ENCODE data around the gene EIF4A3.

EIF4A3 gene

GRCh38 chr17:80108036-80108971 is 38.6 kb downstream of the EIF4A3 start:
- no peaks in the 10 kb centered on the region; the same call in 1 of the 2 replicates for H3K4me1 ChIP-seq (ENCODE audit: insufficient read depth, low read length)
- H3K36me3 ChIP-seq (ENCODE audit: insufficient read depth, low read length): no peaks in the 10 kb centered on the region; the same call in 1 of the 2 replicates
- no peak overlapping the region for H3K9ac ChIP-seq (ENCODE audit: low read depth, low read length)
- H3K9me3 ChIP-seq (ENCODE audit: control insufficient read depth, insufficient read depth, low read length): no peaks in the 10 kb centered on the region

DNA sequence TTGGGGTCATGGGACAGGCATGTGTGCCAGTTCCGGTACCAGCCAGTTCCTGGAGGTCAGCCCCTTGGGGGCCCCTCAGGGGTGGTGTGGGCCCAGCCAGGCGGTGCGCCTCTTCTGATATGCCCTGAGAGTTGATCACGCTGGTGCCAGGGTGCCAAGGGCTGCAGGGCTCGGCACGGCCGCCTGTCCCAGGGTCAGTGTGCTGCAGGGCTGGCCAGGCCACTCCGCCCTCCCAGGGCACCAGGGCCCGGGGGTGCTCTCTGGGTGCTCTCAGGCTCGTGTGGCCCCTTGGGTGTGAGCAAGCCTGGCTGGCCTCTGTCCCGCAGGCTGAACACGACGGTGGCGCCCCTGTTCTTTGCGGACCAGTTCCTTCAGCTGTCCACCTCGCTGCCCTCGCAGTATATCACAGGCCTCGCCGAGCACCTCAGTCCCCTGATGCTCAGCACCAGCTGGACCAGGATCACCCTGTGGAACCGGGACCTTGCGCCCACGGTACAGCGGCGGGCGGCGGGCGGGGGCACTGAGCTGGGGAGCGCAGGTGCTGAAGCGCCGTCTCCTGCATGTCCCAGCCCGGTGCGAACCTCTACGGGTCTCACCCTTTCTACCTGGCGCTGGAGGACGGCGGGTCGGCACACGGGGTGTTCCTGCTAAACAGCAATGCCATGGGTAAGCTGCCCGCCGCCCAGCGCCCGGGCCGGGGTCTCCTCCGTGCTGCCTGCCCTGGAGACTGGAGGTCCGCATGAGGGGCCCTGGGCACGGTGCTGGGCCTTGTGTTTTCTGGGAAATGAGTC is 39.5 kb downstream of the EIF4A3 start:
- Histone ChIP-seq H3K4me1 (ENCODE audit: insufficient read depth, low read length) (peaks cover 2% of the 10 kb centered on the region), H3K9ac (ENCODE audit: low read depth, low read length) (no peak overlapping the region), H3K9me3 (ENCODE audit: control insufficient read depth, insufficient read depth, low read length) (no peaks in the 10 kb centered on the region), H3K36me3 (ENCODE audit: insufficient read depth, low read length) (no peaks in the 10 kb centered on the region; the same call in 1 of the 2 replicates)

- H3K4me1 ChIP-seq (ENCODE audit: insufficient read depth, low read length): peaks cover 5% of the 10 kb centered on the region
These were observed 40.2 kb downstream of the EIF4A3 start for GRCh38 chr17:80106751-80107150.

GRCh38 chr17:80106176-80106575 is 40.8 kb downstream of the EIF4A3 start:
- H3K4me1 ChIP-seq (ENCODE audit: insufficient read depth, low read length): peaks cover 5% of the 10 kb centered on the region
- no peaks in the 10 kb centered on the region for H3K9me3 ChIP-seq (ENCODE audit: control insufficient read depth, insufficient read depth, low read length)
- H3K36me3 ChIP-seq (ENCODE audit: insufficient read depth, low read length): no peaks in the 10 kb centered on the region; the same call in 1 of the 2 replicates
- no peak overlapping the region for H3K9ac ChIP-seq (ENCODE audit: low read depth, low read length)

More at GRCh38 chr17:80106751-80107150, 40.2 kb downstream of the EIF4A3 start:
- Histone ChIP-seq H3K9me3 (ENCODE audit: control insufficient read depth, insufficient read depth, low read length) (no peaks in the 10 kb centered on the region), H3K9ac (ENCODE audit: low read depth, low read length) (no peak overlapping the region), H3K36me3 (ENCODE audit: insufficient read depth, low read length) (no peaks in the 10 kb centered on the region; the same call in 1 of the 2 replicates)

DNA sequence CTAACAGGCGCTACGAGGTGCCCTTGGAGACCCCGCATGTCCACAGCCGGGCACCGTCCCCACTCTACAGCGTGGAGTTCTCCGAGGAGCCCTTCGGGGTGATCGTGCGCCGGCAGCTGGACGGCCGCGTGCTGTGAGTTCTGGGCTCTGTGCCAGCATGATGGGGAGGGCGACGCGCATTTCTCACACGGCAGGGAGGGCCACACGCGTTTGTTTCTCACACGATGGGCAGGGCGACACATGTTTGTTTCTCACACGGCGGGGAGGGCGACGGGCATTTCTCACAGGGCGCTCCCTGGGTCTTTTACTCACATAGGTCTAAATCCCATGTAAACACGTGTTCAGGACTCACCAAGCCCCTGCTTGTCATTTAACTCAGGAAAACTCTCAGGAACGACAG is 41.2 kb downstream of the EIF4A3 start:
- no peaks in the 10 kb centered on the region for H3K9me3 ChIP-seq (ENCODE audit: control insufficient read depth, insufficient read depth, low read length)
- H3K9ac ChIP-seq (ENCODE audit: low read depth, low read length): no peak overlapping the region
- peaks cover 5% of the 10 kb centered on the region for H3K4me1 ChIP-seq (ENCODE audit: insufficient read depth, low read length)
- no peaks in the 10 kb centered on the region; the same call in 1 of the 2 replicates for H3K36me3 ChIP-seq (ENCODE audit: insufficient read depth, low read length)

- peaks cover 5% of the 10 kb centered on the region for H3K4me1 ChIP-seq (ENCODE audit: insufficient read depth, low read length)
- no peaks in the 10 kb centered on the region; the same call in 1 of the 2 replicates for H3K36me3 ChIP-seq (ENCODE audit: insufficient read depth, low read length)
- no peak overlapping the region for H3K9ac ChIP-seq (ENCODE audit: low read depth, low read length)
- H3K9me3 ChIP-seq (ENCODE audit: control insufficient read depth, insufficient read depth, low read length): no peaks in the 10 kb centered on the region
These were observed 42.0 kb downstream of the EIF4A3 start for GRCh38 chr17:80104956-80105375.

DNA sequence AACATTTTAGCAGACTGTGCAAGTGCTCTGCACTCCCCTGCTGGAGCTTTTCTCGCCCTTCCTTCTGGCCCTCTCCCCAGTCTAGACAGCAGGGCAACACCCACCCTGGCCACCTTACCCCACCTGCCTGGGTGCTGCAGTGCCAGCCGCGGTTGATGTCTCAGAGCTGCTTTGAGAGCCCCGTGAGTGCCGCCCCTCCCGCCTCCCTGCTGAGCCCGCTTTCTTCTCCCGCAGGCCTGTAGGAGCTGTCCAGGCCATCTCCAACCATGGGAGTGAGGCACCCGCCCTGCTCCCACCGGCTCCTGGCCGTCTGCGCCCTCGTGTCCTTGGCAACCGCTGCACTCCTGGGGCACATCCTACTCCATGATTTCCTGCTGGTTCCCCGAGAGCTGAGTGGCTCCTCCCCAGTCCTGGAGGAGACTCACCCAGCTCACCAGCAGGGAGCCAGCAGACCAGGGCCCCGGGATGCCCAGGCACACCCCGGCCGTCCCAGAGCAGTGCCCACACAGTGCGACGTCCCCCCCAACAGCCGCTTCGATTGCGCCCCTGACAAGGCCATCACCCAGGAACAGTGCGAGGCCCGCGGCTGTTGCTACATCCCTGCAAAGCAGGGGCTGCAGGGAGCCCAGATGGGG is 42.5 kb downstream of the EIF4A3 start:
- Histone ChIP-seq H3K4me1 (ENCODE audit: insufficient read depth, low read length) (peaks cover 5% of the 10 kb centered on the region), H3K36me3 (ENCODE audit: insufficient read depth, low read length) (no peaks in the 10 kb centered on the region; the same call in 1 of the 2 replicates), H3K9me3 (ENCODE audit: control insufficient read depth, insufficient read depth, low read length) (no peaks in the 10 kb centered on the region), H3K9ac (ENCODE audit: low read depth, low read length) (no peak overlapping the region)

- Histone ChIP-seq H3K9ac (ENCODE audit: low read depth, low read length) (no peak overlapping the region), H3K4me1 (ENCODE audit: insufficient read depth, low read length) (peaks cover 5% of the 10 kb centered on the region), H3K36me3 (ENCODE audit: insufficient read depth, low read length) (no peaks in the 10 kb centered on the region; the same call in 1 of the 2 replicates), H3K9me3 (ENCODE audit: control insufficient read depth, insufficient read depth, low read length) (no peaks in the 10 kb centered on the region)
These were observed 43.4 kb downstream of the EIF4A3 start for GRCh38 chr17:80103449-80104085.

DNA sequence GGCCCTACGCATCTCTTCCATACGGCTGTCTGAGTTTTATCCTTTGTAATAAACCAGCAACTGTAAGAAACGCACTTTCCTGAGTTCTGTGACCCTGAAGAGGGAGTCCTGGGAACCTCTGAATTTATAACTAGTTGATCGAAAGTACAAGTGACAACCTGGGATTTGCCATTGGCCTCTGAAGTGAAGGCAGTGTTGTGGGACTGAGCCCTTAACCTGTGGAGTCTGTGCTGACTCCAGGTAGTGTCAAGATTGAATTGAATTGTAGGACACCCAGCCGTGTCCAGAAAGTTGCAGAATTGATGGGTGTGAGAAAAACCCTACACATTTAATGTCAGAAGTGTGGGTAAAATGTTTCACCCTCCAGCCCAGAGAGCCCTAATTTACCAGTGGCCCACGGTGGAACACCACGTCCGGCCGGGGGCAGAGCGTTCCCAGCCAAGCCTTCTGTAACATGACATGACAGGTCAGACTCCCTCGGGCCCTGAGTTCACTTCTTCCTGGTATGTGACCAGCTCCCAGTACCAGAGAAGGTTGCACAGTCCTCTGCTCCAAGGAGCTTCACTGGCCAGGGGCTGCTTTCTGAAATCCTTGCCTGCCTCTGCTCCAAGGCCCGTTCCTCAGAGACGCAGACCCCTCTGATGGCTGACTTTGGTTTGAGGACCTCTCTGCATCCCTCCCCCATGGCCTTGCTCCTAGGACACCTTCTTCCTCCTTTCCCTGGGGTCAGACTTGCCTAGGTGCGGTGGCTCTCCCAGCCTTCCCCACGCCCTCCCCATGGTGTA is 44.1 kb downstream of the EIF4A3 start:
- H3K9ac ChIP-seq (ENCODE audit: low read depth, low read length): peak overlapping the region; percentile 72; the same call in 1 of the 2 replicates
- H3K9me3 ChIP-seq (ENCODE audit: control insufficient read depth, insufficient read depth, low read length): no peaks in the 10 kb centered on the region
- peaks cover 5% of the 10 kb centered on the region for H3K4me1 ChIP-seq (ENCODE audit: insufficient read depth, low read length)
- no peaks in the 10 kb centered on the region; the same call in 1 of the 2 replicates for H3K36me3 ChIP-seq (ENCODE audit: insufficient read depth, low read length)

- Histone ChIP-seq H3K36me3 (ENCODE audit: insufficient read depth, low read length) (no peaks in the 10 kb centered on the region), H3K9ac (ENCODE audit: low read depth, low read length) (peak overlapping the region; percentile 72), H3K4me1 (ENCODE audit: insufficient read depth, low read length) (peaks cover 5% of the 10 kb centered on the region), H3K9me3 (ENCODE audit: control insufficient read depth, insufficient read depth, low read length) (no peaks in the 10 kb centered on the region)
These were observed 44.8 kb downstream of the EIF4A3 start for GRCh38 chr17:80101946-80102663.

GRCh38 chr17:80101011-80101945 is 45.6 kb downstream of the EIF4A3 start, which contains the start of gene GAA:
Gene GAA (plus strand): TSS chr17:80101581. CDS start chr17:80104587, 3,006 bp downstream.
- H3K36me3 ChIP-seq (ENCODE audit: insufficient read depth, low read length): no peaks in the 10 kb centered on the region
- H3K9me3 ChIP-seq (ENCODE audit: control insufficient read depth, insufficient read depth, low read length): no peaks in the 10 kb centered on the region
- peaks cover 5% of the 10 kb centered on the region for H3K4me1 ChIP-seq (ENCODE audit: insufficient read depth, low read length)
- H3K9ac ChIP-seq (ENCODE audit: low read depth, low read length): peak within 1 kb of the TSS; percentile 72

- H3K9ac ChIP-seq (ENCODE audit: low read depth, low read length): no peak overlapping the region
- no peaks in the 10 kb centered on the region for H3K36me3 ChIP-seq (ENCODE audit: insufficient read depth, low read length)
- no peaks in the 10 kb centered on the region for H3K9me3 ChIP-seq (ENCODE audit: control insufficient read depth, insufficient read depth, low read length)
- peaks cover 5% of the 10 kb centered on the region for H3K4me1 ChIP-seq (ENCODE audit: insufficient read depth, low read length)
These were observed 46.9 kb downstream of the EIF4A3 start for GRCh38 chr17:80100035-80100323.

Data from ES-I3 (cell line).